ENCODE results near the gene FANCI.

Gene FANCI

GRCh38 chr15:89334510-89335297 is 90.9 kb downstream of the FANCI start, which contains the start of gene POLG:
TSS of gene POLG (minus strand) at chr15:89334824. CDS start at chr15:89333754, 1,070 bp downstream.
- peak; percentile 99 for DNase-seq

GRCh38 chr15:89335298-89336041 is 91.7 kb downstream of the FANCI start:
- DNase-seq: no peak

GRCh38 chr15:89338036-89338435 is 94.3 kb downstream of the FANCI start:
- DNase-seq: no peak

GRCh38 chr15:89340573-89340972 is 96.8 kb downstream of the FANCI start:
- DNase-seq: no peak

- DNase-seq: no peak
These were observed 97.7 kb downstream of the FANCI start for GRCh38 chr15:89341316-89342005.

GRCh38 chr15:89342840-89343239 is 99.1 kb downstream of the FANCI start:
- no peak for DNase-seq

- no peak for DNase-seq
These were observed 101.5 kb downstream of the FANCI start for GRCh38 chr15:89345248-89345647.

- no peak for DNase-seq
These were observed 102.9 kb downstream of the FANCI start for GRCh38 chr15:89346516-89347231.

- DNase-seq: no peak
These were observed 105.4 kb downstream of the FANCI start for GRCh38 chr15:89349206-89349558.

GRCh38 chr15:89352476-89352875 is 108.7 kb downstream of the FANCI start:
- no peak for DNase-seq

GRCh38 chr15:89353991-89354390 is 110.2 kb downstream of the FANCI start:
- no peak for DNase-seq

- DNase-seq: peak; percentile 24
These were observed 113.0 kb downstream of the FANCI start for GRCh38 chr15:89356634-89357298.

GRCh38 chr15:89358435-89358754 is 114.6 kb downstream of the FANCI start:
- no peak for DNase-seq

GRCh38 chr15:89358755-89359439 is 115.1 kb downstream of the FANCI start:
- DNase-seq: peak; percentile 87

GRCh38 chr15:89359471-89360293 is 115.9 kb downstream of the FANCI start:
- DNase-seq: no peak

GRCh38 chr15:89360294-89360971 is 116.7 kb downstream of the FANCI start:
- DNase-seq: no peak

- DNase-seq: peak; percentile 49
These were observed 117.8 kb downstream of the FANCI start for GRCh38 chr15:89361451-89362202.

GRCh38 chr15:89362203-89363101 is 118.7 kb downstream of the FANCI start:
- no peak for DNase-seq

GRCh38 chr15:89363133-89363532 is 119.4 kb downstream of the FANCI start:
- no peak for DNase-seq
